Stimulated activated naive B cell treated with anti-CD40 and anti-IgM and Interleukin-4, amounts not matched to agents 10 μg/mL and 1 μg/mL and 100 μg/mL, for 72 hours (primary cell): ENCODE measurements around the gene NKIRAS1.
"Not testable (repeated sequence)": the region's sequence is repeated elsewhere in the genome, so short reads cannot be mapped to it uniquely, and the experiment has no call there.

Experiments
- ATAC-seq, 2 donors: fragments of 150-1000 bp; cut with Tn5 transposase; replicated peaks; 2 replicates each; pipeline ENCODE4 v1.10.0; 2021; ENCODE audit warnings: moderate library complexity in 1 of 2
- DNase-seq: peaks from one replicate; pipeline ENCODE4 v3.0.0; 2021
- H3K27ac Mint-ChIP-seq: one replicate; pipeline ENCODE4 v1.8.0; 2022; ENCODE audit warnings: mild to moderate bottlenecking, mixed read lengths
- H3K27me3 Mint-ChIP-seq, 2 donors: one replicate each; pipeline ENCODE4 v1.8.0; 2022; ENCODE audit warnings: mixed read lengths in 2 of 2
- H3K36me3 Mint-ChIP-seq, 2 donors: one replicate each; pipeline ENCODE4 v1.8.0; 2022; ENCODE audit warnings: mixed read lengths in 2 of 2, mild to moderate bottlenecking in 1 of 2
- H3K4me1 Mint-ChIP-seq, 2 donors: one replicate each; pipeline ENCODE4 v1.8.0; 2022; ENCODE audit warnings: mixed read lengths in 2 of 2, mild to moderate bottlenecking in 1 of 2
- H3K4me3 Mint-ChIP-seq, 2 donors: one replicate each; pipeline ENCODE4 v1.8.0; 2022; ENCODE audit warnings: mild to moderate bottlenecking in 2 of 2, mixed read lengths in 2 of 2, moderate library complexity in 1 of 2
- H3K9me3 Mint-ChIP-seq, 2 donors: one replicate each; pipeline ENCODE4 v1.8.0; 2022; ENCODE audit warnings: mixed read lengths in 2 of 2, mild to moderate bottlenecking in 1 of 2

The NKIRAS1 gene

DNA sequence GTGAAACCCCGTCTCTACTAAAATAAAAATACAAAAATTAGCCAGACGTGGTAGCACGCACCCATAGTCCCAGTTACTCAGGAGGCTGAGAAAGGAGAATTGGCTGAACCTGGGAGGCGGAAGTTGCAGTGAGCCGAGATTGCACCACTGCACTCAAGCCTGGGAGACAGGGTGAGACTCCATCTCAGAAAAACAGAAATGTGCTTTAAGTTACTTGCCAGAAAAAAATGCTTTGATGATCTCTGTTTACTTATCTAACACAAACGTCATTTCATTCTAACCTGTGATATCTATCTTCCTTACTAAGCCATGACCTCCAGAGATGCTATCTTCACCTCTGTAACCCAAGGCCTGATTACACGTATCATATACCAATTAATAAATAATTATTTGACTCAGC lies 7.4 kb downstream of the NKIRAS1 start:
- DNase-seq (no peak), ATAC-seq (no peak)
- Mint-ChIP-seq H3K4me3 (no peak overlapping the region), H3K4me1 (peaks cover 0 to 5% of the 10 kb centered on the region in 2 donors), H3K27me3 (no peaks in the 10 kb centered on the region), H3K9me3 (no peaks in the 10 kb centered on the region), H3K36me3 (peaks cover 19 to 20% of the 10 kb centered on the region in 2 donors), H3K27ac (no peak overlapping the region)

DNA sequence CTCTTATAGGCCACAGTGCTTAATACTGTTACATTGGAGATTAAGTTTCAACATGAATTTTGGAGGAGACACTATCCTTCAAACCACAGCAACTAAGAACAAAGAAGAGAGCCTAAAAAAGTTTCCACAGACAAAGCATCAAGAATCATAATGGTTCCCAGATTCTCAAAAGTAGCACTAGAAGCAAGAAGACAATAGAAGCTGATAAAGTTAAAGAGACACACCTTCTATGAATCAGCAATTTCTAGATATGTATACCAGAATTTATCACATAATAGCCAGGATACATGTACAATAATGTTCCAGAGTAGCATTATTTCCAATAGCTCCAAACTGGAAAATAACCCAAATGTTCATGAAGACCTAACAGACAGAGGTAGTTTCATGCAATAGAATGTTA lies 12.2 kb downstream of the NKIRAS1 start:
- no peaks in the 10 kb centered on the region for H3K4me1 Mint-ChIP-seq
- no peak overlapping the region for H3K4me3 Mint-ChIP-seq
- DNase-seq (no peak), ATAC-seq (no peak)
- peaks cover 24 to 37% of the 10 kb centered on the region in 2 donors for H3K36me3 Mint-ChIP-seq
- no peaks in the 10 kb centered on the region for H3K9me3 Mint-ChIP-seq
- H3K27ac Mint-ChIP-seq, result no peak overlapping the region
- H3K27me3 Mint-ChIP-seq, result no peaks in the 10 kb centered on the region

DNA sequence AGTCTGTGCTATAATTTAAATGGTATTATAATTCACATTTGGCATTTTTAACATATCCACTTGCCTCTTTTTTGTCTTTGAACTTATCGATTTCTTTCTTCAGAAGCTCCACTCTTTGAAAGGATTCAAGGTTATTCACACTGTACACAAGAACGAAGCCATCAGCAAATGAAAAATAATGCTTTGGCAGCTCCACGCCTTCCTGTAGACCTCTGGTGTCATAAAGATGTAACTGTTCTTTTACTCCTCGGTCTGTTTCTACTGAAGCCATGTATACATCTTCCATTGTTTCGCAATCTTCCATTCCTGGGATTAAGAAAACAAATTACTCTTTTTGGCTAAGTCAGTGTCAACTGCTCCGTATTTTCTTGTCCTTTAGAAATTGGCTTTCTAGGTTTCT lies 16.0 kb downstream of the NKIRAS1 start:
- DNase-seq, result no peak
- H3K9me3 Mint-ChIP-seq, result no peaks in the 10 kb centered on the region
- peaks cover 1 to 10% of the 10 kb centered on the region in 2 donors for H3K4me1 Mint-ChIP-seq
- no peak overlapping the region for H3K27ac Mint-ChIP-seq
- H3K36me3 Mint-ChIP-seq, result peaks cover 39 to 58% of the 10 kb centered on the region in 2 donors
- no peak overlapping the region for H3K4me3 Mint-ChIP-seq
- no peak for ATAC-seq
- no peaks in the 10 kb centered on the region for H3K27me3 Mint-ChIP-seq

DNA sequence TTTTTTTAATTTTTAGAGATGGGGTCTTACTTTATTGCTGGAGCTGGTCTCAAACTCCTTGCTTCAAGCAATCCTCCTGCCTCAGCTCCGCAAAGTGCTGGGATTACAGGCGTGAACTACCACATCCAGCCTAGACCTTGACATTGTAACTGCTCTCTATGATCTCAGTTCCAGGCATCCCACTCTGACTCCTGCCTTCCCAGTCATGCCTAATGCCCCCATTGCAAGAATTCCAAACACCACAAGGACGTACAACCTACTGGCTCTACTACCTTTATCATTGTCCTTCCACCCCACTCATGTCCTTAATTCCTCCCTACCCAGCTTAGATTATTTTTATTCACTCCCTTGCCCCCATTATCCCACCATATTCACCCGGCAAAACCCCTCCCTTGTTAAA lies 21.6 kb downstream of the NKIRAS1 start:
- H3K27ac Mint-ChIP-seq, result no peak overlapping the region

DNA sequence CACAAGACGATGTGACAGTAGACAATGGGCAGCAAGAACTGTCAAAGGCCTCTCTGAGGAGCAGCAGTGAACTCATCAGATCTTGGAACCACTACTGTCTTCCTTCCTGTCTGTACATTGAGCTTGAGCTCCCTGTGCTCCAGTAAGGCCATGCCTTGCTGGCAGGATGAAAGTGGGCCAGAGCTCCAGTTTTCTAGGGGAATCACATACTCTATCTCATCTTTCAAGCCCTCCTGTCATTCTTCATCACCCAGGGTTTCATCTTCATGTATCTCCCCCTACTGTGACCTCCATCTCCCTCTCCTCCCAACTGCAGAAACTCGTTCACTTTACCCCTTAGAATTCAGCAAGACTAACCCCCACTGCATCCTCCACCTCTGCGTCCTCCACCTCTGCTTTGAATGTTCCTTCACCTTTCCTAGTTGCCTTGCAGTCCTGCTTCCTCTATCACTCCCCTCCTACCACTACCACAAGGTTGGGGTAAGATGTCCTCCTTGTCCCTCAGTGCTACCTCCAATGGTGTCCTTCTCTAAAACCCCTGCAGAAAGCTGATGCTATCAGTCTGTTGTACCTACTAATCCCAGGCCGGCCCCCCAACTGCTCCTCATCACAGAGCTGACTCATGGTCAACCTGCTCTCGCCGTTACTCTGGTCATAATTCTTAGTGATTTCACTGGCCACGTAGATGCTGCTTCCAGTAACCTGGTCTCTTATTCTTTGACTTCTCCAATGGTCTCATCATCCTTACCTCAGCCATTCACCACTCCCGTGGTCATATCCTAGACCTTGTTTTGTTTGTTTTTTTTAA lies 22.3 kb downstream of the NKIRAS1 start:
- no peak for ATAC-seq
- DNase-seq, result no peak
- H3K27ac Mint-ChIP-seq, result no peak overlapping the region
- H3K4me1 Mint-ChIP-seq, result peaks cover 5 to 11% of the 10 kb centered on the region in 2 donors
- H3K36me3 Mint-ChIP-seq, result peaks cover 32 to 51% of the 10 kb centered on the region in 2 donors
- no peak overlapping the region for H3K4me3 Mint-ChIP-seq
- H3K9me3 Mint-ChIP-seq, result no peaks in the 10 kb centered on the region
- no peaks in the 10 kb centered on the region for H3K27me3 Mint-ChIP-seq

More for the DNA sequence above, 21.6 kb downstream of the NKIRAS1 start:
- no peaks in the 10 kb centered on the region for H3K9me3 Mint-ChIP-seq
- DNase-seq, result no peak
- H3K27me3 Mint-ChIP-seq, result no peaks in the 10 kb centered on the region
- H3K4me1 Mint-ChIP-seq, result peaks cover 5 to 10% of the 10 kb centered on the region in 2 donors
- H3K4me3 Mint-ChIP-seq, result no peak overlapping the region
- peaks cover 35 to 49% of the 10 kb centered on the region in 2 donors for H3K36me3 Mint-ChIP-seq
- no peak for ATAC-seq

DNA sequence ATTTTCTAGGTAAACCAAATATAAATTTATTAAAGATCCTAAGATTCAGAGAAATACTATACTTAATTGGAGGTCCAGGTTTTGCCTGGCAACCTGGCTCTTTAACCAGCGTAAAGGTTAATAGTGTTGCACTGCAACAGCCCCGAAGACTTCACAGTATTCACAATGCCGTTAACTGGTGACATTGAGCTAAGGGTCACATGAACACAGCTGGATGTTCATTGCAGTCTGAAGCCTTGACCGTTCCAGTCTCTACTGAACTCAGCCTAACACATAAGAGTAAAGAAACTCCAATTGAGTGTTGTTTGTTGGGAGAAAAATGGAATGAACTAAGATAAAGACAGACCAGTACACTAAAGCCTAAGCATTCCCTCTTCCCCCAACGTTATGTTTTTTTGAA lies 26.8 kb downstream of the NKIRAS1 start:
- Mint-ChIP-seq H3K9me3 (no peaks in the 10 kb centered on the region), H3K4me1 (peaks cover 5 to 14% of the 10 kb centered on the region in 2 donors), H3K4me3 (no peak overlapping the region), H3K36me3 (peaks cover 5 to 22% of the 10 kb centered on the region in 2 donors), H3K27ac (no peak overlapping the region), H3K27me3 (no peaks in the 10 kb centered on the region)
- DNase-seq, result no peak
- no peak for ATAC-seq

DNA sequence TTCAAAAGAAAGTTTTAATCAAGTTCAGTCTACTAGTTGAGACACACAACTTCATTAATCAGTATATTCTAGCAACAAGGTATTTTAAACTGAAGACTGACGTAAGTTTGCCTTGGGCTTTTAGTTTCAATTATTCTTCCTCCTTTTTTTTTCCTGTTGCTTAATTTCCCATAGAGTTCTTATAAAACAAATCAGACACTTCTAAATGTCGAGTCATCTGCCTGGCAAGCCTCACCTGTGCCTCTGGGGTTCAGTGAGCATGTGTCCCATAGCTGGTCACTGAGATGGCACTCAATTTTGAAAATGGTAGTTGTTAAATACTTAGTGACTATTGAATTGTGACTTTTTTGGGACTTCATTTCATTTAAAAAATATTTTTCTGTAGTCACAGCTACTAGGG lies 27.4 kb downstream of the NKIRAS1 start:
- ATAC-seq (no peak), DNase-seq (no peak)
- H3K36me3 Mint-ChIP-seq, result peaks cover 5 to 17% of the 10 kb centered on the region in 2 donors
- H3K4me3 Mint-ChIP-seq, result no peak overlapping the region
- H3K27ac Mint-ChIP-seq, result no peak overlapping the region
- no peaks in the 10 kb centered on the region for H3K9me3 Mint-ChIP-seq
- H3K27me3 Mint-ChIP-seq, result no peaks in the 10 kb centered on the region
- peaks cover 3 to 14% of the 10 kb centered on the region in 2 donors for H3K4me1 Mint-ChIP-seq

DNA sequence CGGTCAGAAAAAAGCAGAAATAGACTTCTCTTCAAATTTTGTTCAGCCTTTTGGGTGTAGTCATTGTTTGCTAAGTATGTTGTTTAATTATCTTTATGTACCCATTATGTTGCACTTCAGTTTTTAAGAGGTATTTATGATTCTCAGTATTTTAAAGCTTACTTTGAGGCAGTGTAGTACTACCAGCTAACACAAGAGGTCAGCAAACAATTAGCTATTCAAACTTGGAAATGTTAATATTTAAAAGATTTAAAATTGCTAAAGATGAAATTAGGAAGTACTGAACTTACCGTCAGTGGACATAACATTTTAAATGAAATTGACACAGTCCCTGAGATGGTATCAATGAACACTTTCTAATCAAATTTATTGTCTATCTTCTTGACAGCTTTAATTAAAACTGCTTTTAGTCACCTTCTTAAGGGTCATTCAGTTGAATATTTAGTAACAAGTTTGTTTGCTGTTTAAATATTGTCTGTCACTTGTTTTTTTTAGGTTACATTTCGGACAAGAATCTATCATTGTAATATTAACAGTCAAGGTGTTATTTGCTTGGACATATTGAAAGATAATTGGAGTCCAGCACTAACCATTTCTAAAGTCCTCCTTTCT lies 28.1 kb downstream of the NKIRAS1 start:
- Mint-ChIP-seq H3K4me3 (no peak overlapping the region), H3K27me3 (no peaks in the 10 kb centered on the region), H3K27ac (no peak overlapping the region), H3K36me3 (peaks cover 5 to 15% of the 10 kb centered on the region in 2 donors), H3K4me1 (peaks cover 2 to 14% of the 10 kb centered on the region in 2 donors), H3K9me3 (no peaks in the 10 kb centered on the region)
- ATAC-seq (no peak), DNase-seq (no peak)

DNA sequence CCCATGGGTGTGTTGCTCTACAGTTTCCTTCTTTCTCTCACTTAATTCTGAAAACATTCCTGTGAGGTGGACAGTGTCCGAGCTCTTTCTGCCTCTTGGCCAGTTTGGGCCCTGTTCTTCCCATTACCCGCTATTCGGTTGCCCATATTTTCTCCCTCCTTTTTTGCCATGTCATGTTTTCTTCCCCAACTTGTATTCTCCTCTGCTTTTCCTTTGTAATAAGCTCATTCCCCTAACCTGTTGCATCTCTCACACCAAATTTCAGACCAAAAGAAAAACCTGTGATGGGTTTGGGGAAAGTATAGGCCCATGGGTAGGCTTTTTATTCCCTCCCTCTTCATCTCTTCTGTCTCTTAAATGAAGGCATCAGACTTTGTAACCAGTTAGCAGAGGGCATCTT lies 30.5 kb downstream of the NKIRAS1 start:
- DNase-seq (no peak), ATAC-seq (no peak)
- Mint-ChIP-seq H3K27ac (peak overlapping the region; percentile 14), H3K36me3 (peaks cover 12 to 22% of the 10 kb centered on the region in 2 donors), H3K27me3 (no peaks in the 10 kb centered on the region), H3K4me3 (no peak overlapping the region), H3K4me1 (peaks cover 9 to 25% of the 10 kb centered on the region in 2 donors), H3K9me3 (no peaks in the 10 kb centered on the region)

DNA sequence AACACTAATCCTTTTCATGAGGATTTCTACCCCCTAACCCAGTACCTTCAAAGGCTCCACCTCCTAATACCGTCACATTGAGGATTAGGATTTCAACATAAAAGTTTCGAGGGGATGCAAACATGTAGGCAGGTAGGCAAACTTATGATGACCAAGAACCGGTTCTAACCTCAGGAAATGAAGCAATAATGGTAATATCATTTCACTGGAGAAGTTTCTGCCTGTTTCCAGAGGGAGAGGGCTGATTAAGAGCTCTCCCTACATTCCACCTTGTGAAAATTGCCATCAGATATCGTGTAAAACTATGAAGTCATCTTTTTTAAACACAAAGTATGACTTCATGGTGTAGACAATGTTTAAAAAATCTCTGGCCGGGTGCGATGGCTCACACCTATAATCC lies 31.6 kb downstream of the NKIRAS1 start:
- Mint-ChIP-seq H3K27me3 (no peaks in the 10 kb centered on the region), H3K4me3 (no peak overlapping the region), H3K36me3 (peaks cover 13 to 21% of the 10 kb centered on the region in 2 donors), H3K4me1 (peaks cover 9 to 36% of the 10 kb centered on the region in 2 donors), H3K9me3 (no peaks in the 10 kb centered on the region), H3K27ac (no peak overlapping the region)
- DNase-seq (no peak), ATAC-seq (no peak)

DNA sequence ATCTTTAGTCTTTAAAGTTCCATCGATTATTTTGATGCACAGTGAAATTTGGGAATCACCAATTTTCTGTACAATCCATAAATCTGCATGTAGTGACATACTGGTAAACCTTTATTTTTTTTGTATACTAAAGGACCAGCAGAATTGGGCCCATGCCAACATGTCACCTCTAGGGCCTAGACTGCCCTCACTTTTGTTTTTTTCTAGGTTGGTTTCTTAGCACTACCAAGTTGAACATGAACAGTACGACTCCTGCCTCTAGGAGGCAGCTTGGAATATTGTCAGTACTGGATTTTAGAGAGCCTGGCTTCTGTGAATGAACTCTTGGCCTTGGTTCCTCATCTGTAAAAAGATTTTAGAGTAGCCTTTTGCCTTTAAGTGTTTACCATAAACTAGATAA lies 32.3 kb downstream of the NKIRAS1 start:
- peaks cover 15 to 19% of the 10 kb centered on the region in 2 donors for H3K36me3 Mint-ChIP-seq
- no peaks in the 10 kb centered on the region for H3K27me3 Mint-ChIP-seq
- peak overlapping the region; percentile 9 for H3K27ac Mint-ChIP-seq
- DNase-seq (no peak), ATAC-seq (no peak)
- peaks cover 0 to 1% of the 10 kb centered on the region in 2 donors for H3K9me3 Mint-ChIP-seq
- H3K4me1 Mint-ChIP-seq, result peaks cover 12 to 42% of the 10 kb centered on the region in 2 donors
- H3K4me3 Mint-ChIP-seq, result no peak overlapping the region

DNA sequence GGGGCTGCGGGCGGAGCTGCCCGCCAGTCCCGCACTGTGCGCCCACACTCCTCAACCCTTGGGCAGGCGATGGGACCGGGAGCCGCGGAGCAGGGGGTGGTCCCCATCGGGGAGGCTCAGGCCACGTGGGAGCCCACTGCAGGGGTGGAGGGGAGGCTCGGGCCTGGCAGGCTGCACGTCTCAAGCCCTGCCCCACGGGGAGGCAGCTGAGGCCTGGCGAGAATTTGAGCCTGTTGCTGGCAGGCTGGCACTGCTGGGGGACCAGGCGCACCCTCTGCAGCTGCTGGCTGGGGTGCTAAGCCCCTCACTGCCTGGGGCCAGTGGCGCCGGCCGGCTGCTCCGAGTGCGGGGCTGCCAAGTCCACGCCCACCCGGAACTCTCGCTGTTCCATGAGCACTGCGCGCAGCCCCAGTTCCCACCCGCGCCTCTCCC lies 34.3 kb downstream of the NKIRAS1 start:
- ATAC-seq, result no peak
- peaks cover 17 to 52% of the 10 kb centered on the region in 2 donors for H3K4me1 Mint-ChIP-seq
- H3K27ac Mint-ChIP-seq, result no peak overlapping the region
- H3K4me3 Mint-ChIP-seq, result no peak overlapping the region
- peaks cover 17 to 23% of the 10 kb centered on the region in 2 donors for H3K36me3 Mint-ChIP-seq
- H3K9me3 Mint-ChIP-seq, result peaks cover 0 to 2% of the 10 kb centered on the region in 2 donors
- DNase-seq, result peak; percentile 2
- no peaks in the 10 kb centered on the region for H3K27me3 Mint-ChIP-seq

DNA sequence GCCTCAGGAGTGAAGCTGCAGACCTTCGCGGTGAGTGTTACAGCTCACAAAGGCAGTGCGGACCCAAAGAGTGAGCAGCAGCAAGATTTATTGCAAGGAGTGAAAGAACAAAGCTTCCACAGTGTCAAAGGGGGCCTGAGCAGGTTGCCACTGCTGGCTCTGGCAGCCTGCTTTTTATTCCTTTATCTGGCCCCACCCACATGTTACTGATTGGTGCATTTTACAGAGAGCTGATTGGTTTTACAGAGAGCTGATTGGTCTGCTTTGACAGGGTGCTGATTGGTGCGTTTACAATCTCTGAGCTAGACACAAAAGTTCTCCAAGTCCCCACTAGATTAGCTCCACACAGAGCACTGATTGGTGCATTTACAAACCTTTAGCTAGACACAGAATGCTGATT lies 34.8 kb downstream of the NKIRAS1 start:
- H3K9me3 Mint-ChIP-seq, H3K27ac Mint-ChIP-seq, DNase-seq, H3K27me3 Mint-ChIP-seq, ATAC-seq: not testable (repeated sequence)
- H3K4me3 Mint-ChIP-seq, result peak overlapping the region in 1 of 2 donors; percentile 41
- H3K4me1 Mint-ChIP-seq, result peaks cover 20 to 55% of the 10 kb centered on the region in 2 donors
- peaks cover 17 to 23% of the 10 kb centered on the region in 2 donors for H3K36me3 Mint-ChIP-seq

DNA sequence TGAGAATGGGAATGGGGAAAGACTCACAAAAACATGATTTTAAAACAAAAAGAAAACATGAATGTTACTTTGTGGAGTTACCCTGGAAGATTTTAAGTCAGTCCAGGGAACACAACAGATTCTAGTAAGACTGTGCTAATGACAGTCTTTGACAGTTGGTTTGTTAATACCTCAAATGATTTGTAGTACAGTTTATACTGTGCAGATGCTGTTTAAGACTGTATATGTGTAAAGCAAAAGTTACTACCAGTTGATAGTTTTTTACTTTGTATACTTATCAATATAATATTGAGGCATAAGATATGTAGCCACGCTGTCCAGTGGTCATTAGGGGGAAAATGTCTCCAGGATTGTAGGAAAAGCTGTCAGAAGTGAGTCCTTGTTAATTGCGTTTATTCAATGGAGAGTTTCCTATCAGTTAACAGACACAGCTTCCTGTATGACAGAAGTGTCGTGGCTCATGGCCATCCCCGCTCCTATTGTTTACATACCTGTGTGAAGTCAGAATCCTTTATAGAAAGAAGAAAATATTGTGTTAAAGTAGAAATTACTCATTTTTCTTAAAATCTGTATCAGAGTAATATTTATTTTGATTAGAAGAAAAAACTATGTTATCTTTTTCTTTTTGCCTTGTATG lies 36.0 kb downstream of the NKIRAS1 start:
- H3K27ac Mint-ChIP-seq, result no peak overlapping the region
- H3K9me3 Mint-ChIP-seq, result peaks cover 0 to 2% of the 10 kb centered on the region in 2 donors
- peaks cover 28 to 56% of the 10 kb centered on the region in 2 donors for H3K4me1 Mint-ChIP-seq
- H3K4me3 Mint-ChIP-seq, result no peak overlapping the region
- DNase-seq (no peak), ATAC-seq (no peak)
- peaks cover 17 to 23% of the 10 kb centered on the region in 2 donors for H3K36me3 Mint-ChIP-seq
- H3K27me3 Mint-ChIP-seq, result no peaks in the 10 kb centered on the region
